Esophagus muscularis mucosa (tissue), 4 donors: Measurements from ENCODE around the gene SLC27A1. TPM values are rescaled to one million over a fixed set of nuclear protein-coding genes. Genes with fewer than 3 reads are reported as not detected.

Experiments
- DNase-seq: peaks from one replicate; pipeline ENCODE4 v3.0.0-alpha.2; 2017; ENCODE audit errors: extremely low spot score
- H3K27ac ChIP-seq, 4 donors: fragments of 200-600 bp; sonication (generic); replicated peaks in 1 of 4; 1 replicate in 3 of 4; 2 replicates in 1 of 4; pipeline ENCODE4 v1.5.1; 2016 to 2019; ENCODE audit warnings: mild to moderate bottlenecking in 1 of 4
- H3K27me3 ChIP-seq, 4 donors: fragments of 200-600 bp; sonication (generic); one replicate each; pipeline versions ENCODE4 v1.5.1 to v1.6.0; 2016 to 2019
- H3K36me3 ChIP-seq, 4 donors: fragments of 200-600 bp; sonication (generic); one replicate each; pipeline ENCODE4 v1.5.1; 2016 to 2019
- H3K4me1 ChIP-seq, 4 donors: fragments of 200-600 bp; sonication (generic); one replicate each; pipeline ENCODE4 v1.5.1; 2016 to 2019
- H3K4me3 ChIP-seq, 4 donors: fragments of 200-600 bp; sonication (generic); 1 replicate in 2 of 4; 2 replicates in 2 of 4; pipeline ENCODE4 v1.5.1; 2016 to 2019; ENCODE audit warnings: mild to moderate bottlenecking in 4 of 4, moderate library complexity in 1 of 4
- H3K9me3 ChIP-seq, 4 donors: fragments of 200-600 bp; sonication (generic); 1 replicate in 3 of 4; 2 replicates in 1 of 4; pipeline ENCODE4 v1.5.1; 2016 to 2019
- EP300 ChIP-seq: sonication (generic); formaldehyde crosslinking; IDR thresholded peaks from one replicate; pipeline ENCODE4 v1.6.1; 2017; ENCODE audit warnings: antibody characterized with exemption
- POLR2A ChIP-seq: fragments of 450-650 bp; IDR thresholded peaks from one replicate; pipeline ENCODE4 v1.6.1; 2017; ENCODE audit warnings: antibody characterized with exemption, moderate library complexity, mild to moderate bottlenecking, low read depth
- POLR2AphosphoS5 ChIP-seq, 2 donors: sonication (generic); formaldehyde crosslinking; IDR thresholded peaks; one replicate each; pipeline ENCODE4 v1.6.1; 2017; ENCODE audit warnings: antibody characterized with exemption in 2 of 2
- WGBS: methylation state at CpG from one replicate; pipeline ENCODE4 v1.1.5; 2018; 5-methylcytosine and 5-hydroxymethylcytosine counted together
- intact Hi-C: fragments of 100-400 bp; cut with DNase I; formaldehyde crosslinking; loops from one replicate; pipeline ENCODE4 v1.15.1; 2023
- total RNA-seq, 4 donors: library from RNA; depleted of rRNA; stranded (reverse); fragments of >200 nt; gene quantifications; one replicate each; pipeline versions ENCODE4 v1.1.0 to v1.2.1, GENCODE V29; 2016
- TF ChIP-seq, protein P1 (sequence below), 3 experiments: fragments of 200-600 bp in 2 of 3; fragments of 450-650 bp in 1 of 3; sonication (generic) in 2 of 3; IDR thresholded peaks; one replicate each; pipeline ENCODE4 v1.5.1; 2017 to 2019; ENCODE audit warnings: antibody characterized with exemption in 3 of 3, mild to moderate bottlenecking in 2 of 3, moderate library complexity in 1 of 3

SLC27A1 gene
- total RNA-seq, 4 donors from 2014 or later: 15.9 to 26.1 (median 19.4) TPM

DNA sequence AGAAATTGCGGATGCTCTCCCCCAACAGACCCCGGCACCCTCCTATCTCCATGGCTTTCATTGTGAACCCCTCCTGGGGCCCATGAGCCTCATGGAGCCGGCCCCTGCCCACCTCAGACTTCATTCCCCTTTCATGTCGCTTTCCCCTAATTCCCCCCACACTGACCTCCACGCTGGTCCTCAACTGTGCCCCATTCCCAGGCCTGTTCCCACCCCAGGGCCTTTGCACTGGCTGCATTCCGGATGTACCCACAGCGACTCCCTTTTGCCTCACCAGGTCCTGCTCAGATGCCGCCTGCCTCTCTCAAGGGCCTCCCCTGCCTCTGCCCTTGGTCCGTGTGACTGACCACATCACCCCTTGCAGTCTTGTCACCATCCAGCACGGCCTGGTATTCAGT is 13.3 kb downstream of the SLC27A1 start:
- intact Hi-C loops: no loop called here
- 96% methylated on average over 10 of the region's 10 CpGs for WGBS
- Histone ChIP-seq H3K9me3 (no peaks in the 10 kb centered on the region), H3K4me1 (peaks cover 16 to 32% (median 28%) of the 10 kb centered on the region in 4 donors), H3K27ac (no peak overlapping the region), H3K36me3 (peaks cover 0 to 35% (median 21%) of the 10 kb centered on the region in 4 donors), H3K4me3 (no peak overlapping the region), H3K27me3 (no peaks in the 10 kb centered on the region)
- DNase-seq: no peak
- no peak for TF ChIP-seq POLR2A
- TF ChIP-seq, protein P1, sequence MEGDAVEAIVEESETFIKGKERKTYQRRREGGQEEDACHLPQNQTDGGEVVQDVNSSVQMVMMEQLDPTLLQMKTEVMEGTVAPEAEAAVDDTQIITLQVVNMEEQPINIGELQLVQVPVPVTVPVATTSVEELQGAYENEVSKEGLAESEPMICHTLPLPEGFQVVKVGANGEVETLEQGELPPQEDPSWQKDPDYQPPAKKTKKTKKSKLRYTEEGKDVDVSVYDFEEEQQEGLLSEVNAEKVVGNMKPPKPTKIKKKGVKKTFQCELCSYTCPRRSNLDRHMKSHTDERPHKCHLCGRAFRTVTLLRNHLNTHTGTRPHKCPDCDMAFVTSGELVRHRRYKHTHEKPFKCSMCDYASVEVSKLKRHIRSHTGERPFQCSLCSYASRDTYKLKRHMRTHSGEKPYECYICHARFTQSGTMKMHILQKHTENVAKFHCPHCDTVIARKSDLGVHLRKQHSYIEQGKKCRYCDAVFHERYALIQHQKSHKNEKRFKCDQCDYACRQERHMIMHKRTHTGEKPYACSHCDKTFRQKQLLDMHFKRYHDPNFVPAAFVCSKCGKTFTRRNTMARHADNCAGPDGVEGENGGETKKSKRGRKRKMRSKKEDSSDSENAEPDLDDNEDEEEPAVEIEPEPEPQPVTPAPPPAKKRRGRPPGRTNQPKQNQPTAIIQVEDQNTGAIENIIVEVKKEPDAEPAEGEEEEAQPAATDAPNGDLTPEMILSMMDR (IDR thresholded peaks at IDR 0.05): no peak
- TF ChIP-seq EP300: no peak
- TF ChIP-seq POLR2AphosphoS5 (IDR thresholded peaks at IDR 0.05): no peak

DNA sequence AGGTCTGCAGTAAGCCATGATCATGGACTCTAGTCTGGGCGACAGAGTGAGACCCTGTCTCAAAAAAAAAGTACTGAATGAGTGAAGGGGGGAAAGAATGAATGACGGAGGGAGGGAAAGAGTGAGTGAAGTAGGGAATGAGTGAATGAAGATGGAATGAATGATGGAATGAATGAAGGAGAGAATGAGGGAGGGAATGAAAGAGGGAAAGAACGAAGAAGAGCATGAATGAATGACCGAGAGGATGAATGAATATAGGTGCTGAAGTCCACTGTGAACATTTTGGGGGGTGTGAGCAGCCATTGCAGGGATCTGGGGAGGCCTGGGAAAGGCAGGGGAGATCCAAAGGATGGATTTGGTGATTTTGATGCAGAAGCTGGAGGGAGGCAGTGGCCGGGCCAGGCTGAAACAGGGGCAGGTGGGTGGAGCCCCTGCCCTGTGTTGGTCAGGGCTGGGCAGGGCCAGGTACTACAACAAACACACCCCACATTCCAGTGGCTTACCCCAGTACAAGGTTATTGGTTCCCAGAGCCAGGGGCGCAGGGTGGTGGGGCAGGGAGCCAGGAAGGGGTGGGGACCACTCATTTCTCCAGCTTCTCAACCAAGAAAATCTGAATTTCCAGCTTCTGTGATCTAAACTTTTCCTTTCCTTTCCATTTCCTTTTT is 14.3 kb downstream of the SLC27A1 start:
- Histone ChIP-seq H3K4me3 (no peak overlapping the region), H3K36me3 (peaks cover 0 to 38% (median 24%) of the 10 kb centered on the region in 4 donors), H3K27me3 (no peaks in the 10 kb centered on the region), H3K27ac (no peak overlapping the region), H3K4me1 (peaks cover 19 to 39% (median 35%) of the 10 kb centered on the region in 4 donors), H3K9me3 (no peaks in the 10 kb centered on the region)
- 96% methylated on average over 6 of the region's 6 CpGs for WGBS
- TF ChIP-seq, protein P1 (IDR thresholded peaks at IDR 0.05): no peak
- TF ChIP-seq POLR2A: no peak
- no peak for TF ChIP-seq EP300
- no peak for TF ChIP-seq POLR2AphosphoS5 (IDR thresholded peaks at IDR 0.05)
- intact Hi-C loops: no loop called here
- DNase-seq: no peak

DNA sequence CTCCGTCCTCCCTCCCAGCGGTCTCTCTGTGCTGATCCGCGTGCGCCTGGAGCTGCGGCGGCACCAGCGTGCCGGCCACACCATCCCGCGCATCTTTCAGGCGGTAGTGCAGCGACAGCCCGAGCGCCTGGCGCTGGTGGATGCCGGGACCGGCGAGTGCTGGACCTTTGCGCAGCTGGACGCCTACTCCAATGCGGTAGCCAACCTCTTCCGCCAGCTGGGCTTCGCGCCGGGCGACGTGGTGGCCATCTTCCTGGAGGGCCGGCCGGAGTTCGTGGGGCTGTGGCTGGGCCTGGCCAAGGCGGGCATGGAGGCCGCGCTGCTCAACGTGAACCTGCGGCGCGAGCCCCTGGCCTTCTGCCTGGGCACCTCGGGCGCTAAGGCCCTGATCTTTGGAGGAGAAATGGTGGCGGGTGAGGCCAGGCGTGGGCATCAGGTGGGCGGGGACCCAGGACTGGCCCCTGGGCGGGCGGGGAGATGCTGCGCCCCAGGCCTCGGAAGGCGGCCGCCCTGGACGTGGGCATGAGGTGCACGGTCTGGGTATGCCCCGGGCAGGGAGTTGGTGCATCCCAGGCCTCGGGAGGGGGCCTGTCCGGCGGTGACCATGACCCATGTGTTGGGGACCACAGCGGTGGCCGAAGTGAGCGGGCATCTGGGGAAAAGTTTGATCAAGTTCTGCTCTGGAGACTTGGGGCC is 16.4 kb downstream of the SLC27A1 start:
- intact Hi-C loops: no loop called here
- H3K4me1 ChIP-seq: peaks cover 16 to 32% (median 26%) of the 10 kb centered on the region in 4 donors
- H3K27me3 ChIP-seq: no peaks in the 10 kb centered on the region
- H3K36me3 ChIP-seq: peaks cover 0 to 49% (median 25%) of the 10 kb centered on the region in 4 donors
- no peak overlapping the region for H3K4me3 ChIP-seq
- WGBS: 94% methylated on average over 29 of the region's 58 CpGs
- H3K9me3 ChIP-seq: no peaks in the 10 kb centered on the region
- TF ChIP-seq, protein P1 (IDR thresholded peaks at IDR 0.05): no peak
- TF ChIP-seq POLR2AphosphoS5 (IDR thresholded peaks at IDR 0.05) (no peak), POLR2A (no peak), EP300 (no peak)
- no peak overlapping the region for H3K27ac ChIP-seq
- no peak for DNase-seq

DNA sequence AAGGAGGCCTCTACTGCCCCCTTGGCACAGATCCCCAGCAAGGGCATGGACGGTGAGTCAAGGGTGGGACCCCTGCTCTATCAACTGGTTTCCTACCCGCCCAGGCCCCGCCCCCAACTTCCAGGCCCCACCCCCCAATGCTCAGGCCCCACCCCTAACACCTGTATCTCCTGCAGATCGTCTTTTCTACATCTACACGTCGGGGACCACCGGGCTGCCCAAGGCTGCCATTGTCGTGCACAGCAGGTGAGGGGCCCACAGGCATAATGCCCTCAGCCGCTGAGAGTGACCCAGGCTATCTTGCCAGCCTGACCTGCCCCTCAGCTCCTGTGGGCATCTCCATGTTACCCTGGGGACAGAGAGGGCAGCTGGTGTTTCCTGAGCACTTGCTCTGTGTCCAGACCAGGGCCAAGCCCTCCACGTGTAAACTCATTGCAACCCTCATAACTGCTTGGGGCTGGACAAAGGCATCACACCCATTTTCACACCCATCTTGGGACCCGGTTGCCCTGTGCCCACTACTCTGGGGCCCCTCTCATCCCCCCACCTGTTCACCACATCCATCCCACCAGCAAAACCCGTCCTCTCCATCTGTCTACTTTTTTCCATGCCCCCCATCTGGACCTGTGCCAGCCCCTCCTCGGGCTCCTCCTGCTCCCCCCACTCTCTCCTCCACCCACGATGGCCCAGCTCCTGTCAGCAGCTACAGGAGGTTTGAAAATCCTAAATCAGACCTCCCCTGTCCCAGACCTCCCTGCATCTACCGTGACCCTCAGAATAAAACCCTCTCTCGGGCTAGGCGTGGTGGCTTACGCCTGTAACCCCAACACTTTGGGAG is 17.2 kb downstream of the SLC27A1 start:
- no peaks in the 10 kb centered on the region for H3K9me3 ChIP-seq
- TF ChIP-seq, protein P1 (IDR thresholded peaks at IDR 0.05): no peak
- TF ChIP-seq EP300 (no peak), POLR2A (no peak), POLR2AphosphoS5 (IDR thresholded peaks at IDR 0.05) (no peak)
- WGBS: 76% methylated on average over 15 of the region's 18 CpGs
- H3K4me1 ChIP-seq: peaks cover 10 to 26% (median 22%) of the 10 kb centered on the region in 4 donors
- H3K36me3 ChIP-seq: peaks cover 0 to 53% (median 25%) of the 10 kb centered on the region in 4 donors
- intact Hi-C loops: no loop called here
- DNase-seq: no peak
- no peak overlapping the region for H3K27ac ChIP-seq
- no peak overlapping the region for H3K4me3 ChIP-seq
- no peaks in the 10 kb centered on the region for H3K27me3 ChIP-seq
